DMS 273 (cell line): ENCODE data around the gene GSG1L2.

Source experiments
- DNase-seq: peaks from one replicate; lab custom pipeline; 2025; ENCODE audit not compliant: unreplicated experiment; lab: John Stamatoyannopoulos, UW

The GSG1L2 gene

DNA sequence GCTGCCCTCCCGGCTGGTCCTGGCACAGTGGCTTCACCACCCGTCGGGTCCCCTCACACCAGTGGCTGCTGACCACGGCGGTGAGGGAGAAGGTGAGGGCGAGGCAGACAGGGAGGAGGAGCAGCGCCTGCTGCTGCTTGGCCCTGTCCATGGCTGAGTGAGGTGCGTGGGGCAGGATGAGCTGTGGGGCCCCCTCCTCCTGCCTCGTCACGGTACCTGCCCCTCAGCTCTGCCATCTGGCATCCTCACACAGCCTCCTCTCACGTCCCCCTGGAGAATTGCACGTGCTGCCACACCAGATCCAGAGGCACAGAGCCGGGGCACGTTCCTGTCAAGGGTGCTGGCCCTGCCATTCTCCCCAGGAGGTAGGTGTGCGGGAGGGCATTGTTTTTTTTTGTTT, at the start of gene GSG1L2:
Gene GSG1L2, minus strand, starts transcription at position 159 of the 400 bp plus-strand sequence. Its CDS starts 8 bp downstream, at position 151.
- peak; percentile 69 for DNase-seq

DNA sequence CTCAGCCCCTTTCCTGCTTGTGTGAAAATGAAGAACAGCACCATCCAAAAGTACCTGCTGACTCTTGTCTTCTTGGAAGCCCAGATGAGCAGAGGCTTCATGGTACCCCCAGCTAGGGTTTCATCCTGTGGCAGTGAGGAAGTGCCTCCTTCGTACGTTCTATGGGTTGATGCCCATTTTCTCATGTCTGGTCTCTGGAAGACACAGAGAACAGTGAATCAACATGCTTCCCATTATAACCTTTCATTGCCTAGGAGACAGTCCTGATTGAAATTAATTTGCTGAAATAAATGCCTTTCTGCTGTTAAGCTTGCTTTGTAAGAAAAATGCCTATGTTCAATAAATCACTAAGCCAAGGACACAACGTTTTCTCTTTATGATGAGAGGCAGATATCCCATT, 46.7 kb upstream of the GSG1L2 start:
- DNase-seq = no peak

DNA sequence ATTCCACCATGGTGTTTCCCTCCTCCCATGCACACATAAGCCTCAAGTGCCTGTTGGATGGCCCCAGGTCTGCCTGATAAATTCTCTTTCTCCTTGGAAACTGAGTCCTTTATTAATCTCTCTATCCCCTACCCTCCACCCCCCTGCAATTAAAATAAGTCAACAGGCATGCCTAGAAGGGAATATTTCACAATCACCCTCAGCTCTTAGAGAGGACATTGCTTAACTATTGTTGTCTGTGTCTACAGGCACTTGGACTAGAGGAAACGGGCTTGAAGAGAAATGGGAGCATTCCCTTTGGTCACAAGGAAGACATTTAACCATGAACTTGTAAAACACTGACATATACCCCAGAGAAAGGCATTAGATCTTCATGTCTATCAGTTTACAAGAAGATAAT, 43.7 kb upstream of the GSG1L2 start:
- no peak for DNase-seq

DNA sequence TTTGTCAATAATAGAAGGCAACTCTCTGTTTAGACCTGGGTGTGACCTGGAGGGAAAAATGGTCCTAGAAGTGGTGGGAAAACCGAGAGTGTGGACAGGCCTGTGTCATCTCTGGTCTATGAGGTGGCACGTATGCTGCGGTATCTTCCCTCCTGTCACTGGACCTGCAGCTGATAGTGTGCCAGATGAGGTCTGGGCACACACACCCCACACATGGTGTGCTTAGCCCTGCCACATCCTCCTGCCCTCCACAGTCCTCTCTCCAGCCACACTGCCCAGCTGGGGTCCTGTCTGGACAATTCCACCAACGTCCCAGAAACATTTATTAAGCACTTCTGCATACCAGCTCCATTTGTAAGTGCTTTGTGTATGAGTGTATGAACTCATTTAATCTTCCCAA, 41.1 kb upstream of the GSG1L2 start:
- no peak for DNase-seq

DNA sequence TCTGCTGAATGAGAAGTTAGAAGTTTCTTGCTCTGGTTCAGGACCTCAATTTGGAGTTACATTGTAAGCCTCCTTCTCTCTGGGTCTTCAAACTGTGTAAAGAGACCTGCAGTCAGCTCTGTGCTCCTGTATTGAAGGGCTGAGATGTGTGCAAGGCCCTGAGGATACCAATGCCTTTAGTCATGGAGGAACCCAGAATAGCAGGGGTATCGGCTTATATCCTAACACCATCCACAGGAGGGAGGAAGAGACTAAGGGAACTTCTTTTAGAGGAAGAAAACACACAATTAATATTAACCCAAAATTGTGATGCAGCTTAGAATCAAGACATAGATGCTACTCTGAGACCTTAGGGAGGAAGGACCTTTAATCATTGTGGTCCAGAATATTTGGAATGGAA, 40.3 kb upstream of the GSG1L2 start:
- no peak for DNase-seq

DNA sequence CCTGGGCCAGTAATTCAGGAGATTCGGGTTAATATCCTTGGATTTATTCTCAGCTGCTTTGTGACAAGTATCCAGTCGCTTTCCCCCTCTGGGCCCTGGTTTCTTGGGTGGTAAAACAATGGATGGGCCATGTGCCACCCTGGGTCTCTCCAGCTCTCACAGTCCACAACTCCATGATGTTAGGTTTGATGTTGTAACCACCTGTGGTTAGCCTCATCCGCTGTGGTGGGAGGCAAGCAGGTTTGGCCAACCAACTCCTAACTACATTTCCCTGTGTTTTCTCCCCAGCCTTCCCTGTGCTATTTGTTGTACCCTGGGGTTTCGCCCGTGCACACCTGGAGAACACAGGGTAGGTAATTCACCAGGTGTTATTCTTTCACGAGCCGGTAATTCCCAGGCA, 39.0 kb upstream of the GSG1L2 start:
- no peak for DNase-seq

DNA sequence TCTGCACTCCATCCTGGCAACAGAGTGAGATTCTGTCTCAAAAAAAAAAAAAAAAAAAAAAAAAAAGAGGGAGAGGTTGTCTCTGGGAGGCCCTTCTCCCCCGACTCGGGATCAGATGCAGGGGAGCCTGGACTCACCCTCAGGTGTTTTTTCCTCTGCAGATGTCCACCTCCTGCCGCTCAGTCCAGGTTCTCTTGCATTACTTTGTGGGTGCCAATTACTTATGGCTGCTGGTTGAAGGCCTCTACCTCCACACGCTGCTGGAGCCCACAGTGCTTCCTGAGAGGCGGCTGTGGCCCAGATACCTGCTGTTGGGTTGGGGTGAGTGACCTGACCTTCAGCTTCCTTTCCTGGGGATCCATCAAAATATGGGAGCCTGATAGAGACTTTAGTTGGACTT, 37.9 kb upstream of the GSG1L2 start:
- no peak for DNase-seq

DNA sequence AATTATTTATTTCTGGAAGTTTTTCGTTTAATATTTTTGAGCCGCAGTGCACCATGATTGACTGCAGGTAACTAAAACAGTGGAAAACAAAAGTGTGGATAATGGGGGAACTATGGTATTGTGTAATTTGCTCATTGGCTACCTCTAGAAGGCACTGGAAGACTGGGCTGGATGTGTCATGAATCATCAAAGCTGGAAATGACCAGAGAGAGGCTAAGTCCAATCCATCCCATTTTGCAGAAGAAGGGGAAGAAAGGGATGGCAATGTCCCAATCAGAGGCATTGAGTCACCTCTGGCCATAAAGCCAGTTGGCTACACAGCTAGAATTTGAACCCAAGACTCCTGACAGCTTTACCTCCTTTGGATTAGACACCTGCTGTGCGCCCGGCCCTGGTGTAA, 33.2 kb upstream of the GSG1L2 start:
- DNase-seq = no peak

DNA sequence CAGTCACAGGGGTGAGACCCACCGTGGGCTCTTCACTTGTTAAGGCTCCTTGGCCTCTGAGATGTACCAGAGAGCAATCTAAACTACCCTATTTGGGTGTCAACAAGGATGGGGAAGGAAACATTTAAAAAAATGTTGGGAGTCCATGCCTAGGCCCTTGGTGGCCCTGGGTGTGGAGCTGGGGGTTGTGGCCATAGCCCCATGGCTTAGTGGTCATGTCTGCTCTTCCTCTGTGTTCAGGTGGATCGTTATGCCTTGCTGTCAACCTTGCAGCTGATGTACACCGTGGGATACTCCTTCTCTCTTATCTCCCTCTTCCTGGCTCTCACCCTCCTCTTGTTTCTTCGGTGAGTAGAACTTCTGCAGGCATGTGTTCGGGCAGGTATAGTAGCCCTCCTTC, 32.4 kb upstream of the GSG1L2 start:
- DNase-seq = no peak

DNA sequence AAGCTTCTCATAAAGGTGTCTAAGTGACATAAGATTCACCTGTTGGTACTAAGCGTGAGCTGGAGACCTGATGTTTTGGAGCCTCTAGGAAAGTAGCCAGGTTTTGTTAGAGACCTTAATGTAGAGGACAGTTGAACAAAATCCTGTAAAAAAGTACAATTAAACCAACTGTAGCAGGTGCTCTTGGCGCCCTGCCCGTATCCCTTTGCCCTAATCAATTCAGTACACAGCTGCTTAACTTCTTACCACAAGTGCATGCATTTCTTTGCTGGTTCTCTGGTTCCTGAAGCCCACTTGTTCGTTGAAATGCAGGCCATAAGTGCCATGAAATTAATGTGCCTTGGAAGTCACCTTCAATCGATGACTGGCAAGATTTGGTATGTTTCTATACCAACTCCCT, 28.3 kb upstream of the GSG1L2 start:
- DNase-seq = peak; percentile 30

DNA sequence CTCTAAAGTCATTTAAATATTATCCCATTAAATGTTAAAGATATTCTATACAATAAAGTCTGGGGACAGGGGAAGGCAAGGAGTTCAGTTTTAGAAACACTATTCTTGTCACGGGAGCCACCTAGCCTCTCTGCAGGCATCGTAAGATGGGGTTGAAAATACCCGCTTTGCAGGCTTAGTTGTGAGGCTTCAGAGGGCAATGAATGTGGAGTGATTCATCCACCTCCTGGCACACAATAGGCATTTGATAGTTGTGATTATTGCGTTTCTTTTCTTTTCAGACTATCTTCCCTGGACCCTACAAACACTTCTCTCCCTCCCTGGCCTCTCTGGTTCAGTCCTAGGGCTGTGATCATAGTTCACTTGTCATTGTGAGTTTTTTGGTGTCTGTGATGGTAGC, 23.4 kb upstream of the GSG1L2 start:
- DNase-seq = no peak

DNA sequence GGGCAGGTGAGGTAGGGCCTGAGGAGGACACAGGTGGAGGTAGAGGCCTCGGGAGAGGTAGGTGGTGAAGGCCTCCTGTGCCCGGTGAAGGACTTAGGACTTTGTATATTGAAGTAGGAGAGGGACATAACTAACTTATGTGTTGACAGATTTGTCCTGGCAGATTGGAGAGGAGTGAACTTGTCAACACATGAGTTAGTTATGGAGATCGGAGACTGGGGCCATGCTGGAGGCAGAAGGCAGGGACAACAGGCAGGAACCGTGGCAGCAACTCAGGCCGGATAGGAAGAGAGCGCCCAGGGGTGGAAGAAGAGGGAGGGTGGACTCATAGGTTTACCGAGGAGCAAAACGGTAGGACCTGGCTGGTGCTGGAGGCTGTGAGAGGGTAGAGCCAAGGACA, 22.3 kb upstream of the GSG1L2 start:
- DNase-seq = peak; percentile 4

DNA sequence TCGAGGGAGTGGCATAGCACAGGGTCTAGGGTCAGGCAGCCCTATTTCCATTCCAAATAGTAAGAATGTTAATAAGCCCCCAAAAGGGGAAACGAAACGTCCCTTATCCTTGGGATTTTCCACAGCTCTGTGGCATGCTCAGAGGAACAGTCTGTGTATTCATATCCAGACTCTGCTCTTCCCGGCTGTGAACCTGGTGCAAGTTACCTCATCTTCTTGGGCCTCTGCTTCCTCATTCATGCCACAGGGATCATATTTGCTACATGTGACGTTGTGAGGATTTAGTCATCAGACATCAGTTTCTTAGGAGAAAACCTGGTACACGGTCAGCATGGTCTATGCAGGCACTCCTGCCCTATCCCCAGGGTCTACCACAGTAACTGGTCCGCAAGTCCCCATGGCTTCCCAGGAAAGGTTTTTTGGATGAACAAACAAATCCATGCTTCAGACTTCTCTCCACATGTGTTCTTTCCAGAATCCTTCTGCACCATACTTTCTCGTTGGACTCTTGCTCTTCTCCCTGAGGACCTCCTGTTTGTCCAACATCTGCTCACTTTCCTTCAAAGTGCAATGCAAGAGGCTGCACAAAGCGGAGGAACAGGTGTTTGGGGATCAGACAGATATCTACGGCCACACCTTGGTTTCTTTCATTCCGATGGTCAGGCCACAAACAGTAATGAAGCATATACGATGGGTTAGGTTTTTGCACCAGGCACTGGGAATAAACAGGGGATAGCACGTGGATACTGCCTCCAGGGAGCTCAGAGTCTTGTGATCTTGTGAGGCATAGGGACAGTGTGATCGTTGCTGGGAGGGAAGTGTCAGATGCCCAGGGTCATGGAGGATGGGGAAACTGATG, 21.5 kb upstream of the GSG1L2 start:
- DNase-seq = no peak

DNA sequence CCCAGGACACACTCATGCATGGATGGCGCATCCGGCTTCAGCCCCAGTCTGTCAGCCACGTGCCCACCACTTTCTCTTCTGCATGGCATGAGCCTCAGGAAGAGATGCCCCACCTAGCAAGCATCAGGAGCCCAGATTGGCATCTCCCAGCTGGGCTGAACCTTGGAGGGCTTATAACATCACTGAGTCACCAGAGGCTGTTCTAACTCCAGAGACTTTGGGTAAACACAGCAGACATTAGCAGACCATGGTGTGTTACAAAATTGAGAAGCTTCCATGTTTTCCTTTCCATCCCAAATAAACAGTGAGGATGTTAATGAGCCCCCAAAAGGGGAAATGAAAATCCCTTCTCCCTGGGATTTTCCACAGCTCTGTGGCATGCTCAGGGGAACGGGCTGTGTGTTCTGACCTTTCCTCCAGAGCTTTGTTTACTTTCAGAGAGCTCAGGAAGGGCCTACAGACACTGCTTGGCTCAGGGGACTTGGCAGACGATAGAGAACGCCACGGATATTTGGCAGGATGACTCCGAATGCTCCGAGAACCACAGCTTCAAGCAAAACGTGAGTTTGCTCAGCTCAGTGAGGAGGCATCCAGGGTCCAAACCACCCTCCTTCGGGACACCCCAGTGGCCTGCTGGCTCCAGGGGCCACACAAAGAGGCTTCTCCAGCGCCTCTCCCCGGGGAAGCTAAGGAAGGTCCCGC, 20.3 kb upstream of the GSG1L2 start:
- no peak for DNase-seq

DNA sequence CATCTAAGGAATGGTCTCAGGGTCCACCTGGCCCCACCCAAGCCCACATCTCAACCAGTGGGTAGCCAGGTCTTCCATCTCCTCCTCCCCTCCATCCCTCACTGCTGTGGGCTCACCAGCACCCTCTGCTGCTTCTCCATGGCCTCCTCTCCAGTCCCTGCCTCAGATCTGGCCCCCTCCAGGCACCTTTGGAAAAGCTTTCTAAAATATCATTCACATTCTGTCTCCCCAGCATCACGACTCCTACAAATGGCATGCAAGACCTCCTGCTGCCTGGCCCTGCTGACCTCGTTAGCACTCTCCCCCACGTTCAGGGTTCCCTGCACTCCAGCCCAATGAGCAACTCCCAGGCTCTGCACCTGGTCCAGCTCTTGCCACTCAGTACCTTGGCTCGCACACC, 17.6 kb upstream of the GSG1L2 start:
- no peak for DNase-seq

DNA sequence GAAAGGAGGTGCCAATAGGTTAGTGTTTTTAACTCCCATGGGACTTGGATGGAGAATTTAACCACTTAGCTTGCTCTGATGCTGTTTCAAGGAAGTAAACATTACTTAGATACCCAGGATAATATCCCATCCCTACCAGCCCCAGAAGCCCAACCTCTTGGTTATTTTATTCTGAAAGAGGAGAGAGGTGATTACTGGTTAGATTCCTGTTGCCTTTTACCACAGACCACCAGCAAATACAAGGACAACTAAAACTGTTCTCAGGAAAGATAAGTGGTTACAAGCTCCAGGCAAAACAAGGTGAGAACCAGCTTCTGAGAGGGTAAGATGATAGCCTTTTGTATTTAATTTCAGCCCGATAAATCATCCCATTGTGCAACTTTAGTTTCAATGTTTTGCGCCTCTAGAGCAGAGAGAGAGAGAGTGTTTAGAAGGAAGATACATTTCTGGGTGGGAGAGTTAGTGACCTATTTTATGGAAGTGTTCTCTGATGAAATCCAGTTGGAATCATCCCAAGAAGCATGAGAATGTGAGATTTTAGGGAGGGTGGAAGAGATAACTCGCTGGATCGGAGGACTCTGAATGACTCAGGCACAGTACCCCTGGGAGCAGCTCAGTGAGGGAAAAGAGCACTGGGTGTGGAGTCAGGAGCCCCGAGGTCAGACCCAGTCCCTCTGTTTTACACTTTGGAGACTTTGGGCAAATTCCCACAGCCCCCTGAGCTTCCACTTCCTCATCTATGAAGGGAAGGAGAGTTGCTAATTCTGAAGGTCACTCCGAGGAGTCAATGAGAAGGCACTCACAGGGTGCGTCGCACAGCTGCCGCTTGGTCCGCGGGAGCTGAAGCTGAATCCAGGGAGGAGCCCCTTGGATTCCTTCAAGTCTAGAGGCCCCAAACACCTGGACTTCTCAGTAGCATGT, 15.9 kb upstream of the GSG1L2 start:
- no peak for DNase-seq

DNA sequence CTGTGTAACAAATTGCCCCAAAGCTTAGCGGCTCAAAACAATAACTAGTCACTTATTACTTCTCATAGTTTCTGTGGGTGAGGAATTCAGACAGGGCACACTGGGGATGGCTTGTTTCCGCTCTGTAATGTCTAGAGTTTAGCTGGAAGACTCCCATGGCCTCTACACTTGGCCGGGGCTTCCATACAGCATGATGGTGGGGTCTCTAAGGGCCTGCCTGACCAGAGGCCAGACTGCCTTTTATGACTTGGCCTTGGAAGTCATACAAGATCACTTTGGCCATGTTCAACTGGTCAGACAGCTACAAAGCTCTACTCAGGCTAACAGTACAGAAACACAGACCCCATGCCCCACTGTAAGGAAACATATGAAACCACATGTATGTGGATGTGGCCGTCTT, 12.0 kb upstream of the GSG1L2 start:
- no peak for DNase-seq

DNA sequence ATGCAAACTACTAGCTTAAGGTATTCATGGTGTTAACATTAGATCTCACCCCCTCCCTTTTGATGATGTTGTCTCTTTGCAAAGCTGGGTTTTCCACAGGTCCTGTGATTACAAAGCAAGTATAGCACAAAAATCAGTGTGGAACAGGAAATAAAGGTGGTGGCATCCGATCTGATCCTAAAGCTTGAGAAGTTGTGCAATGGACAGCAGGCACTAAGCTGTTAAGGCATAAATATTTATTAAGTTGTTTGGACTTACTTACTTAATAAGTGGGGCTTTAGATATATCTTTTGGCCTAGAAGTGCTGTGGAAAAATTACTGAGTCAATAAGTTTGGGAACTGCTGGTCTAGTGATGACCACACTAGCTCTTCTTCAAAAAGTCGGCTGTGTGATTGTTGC, 8.8 kb upstream of the GSG1L2 start:
- DNase-seq = no peak

DNA sequence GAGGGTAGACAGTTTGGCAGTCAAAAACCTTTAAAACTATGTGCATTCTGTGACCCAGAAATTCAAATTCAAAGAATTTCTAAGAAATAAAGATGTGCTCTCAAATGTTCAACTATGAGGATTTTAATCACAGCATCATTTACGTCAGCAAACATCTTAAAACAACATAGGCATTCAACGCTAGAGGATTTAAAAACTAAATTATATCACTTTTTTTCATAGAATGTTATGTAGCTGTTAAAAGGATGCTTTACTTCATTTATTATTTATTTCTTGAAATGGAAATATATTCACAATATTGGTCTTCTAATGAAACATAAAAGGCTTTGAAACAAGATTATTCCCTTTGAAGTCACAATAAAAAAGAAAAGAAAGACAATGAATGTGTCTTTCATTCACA, 7.5 kb upstream of the GSG1L2 start:
- DNase-seq = no peak

DNA sequence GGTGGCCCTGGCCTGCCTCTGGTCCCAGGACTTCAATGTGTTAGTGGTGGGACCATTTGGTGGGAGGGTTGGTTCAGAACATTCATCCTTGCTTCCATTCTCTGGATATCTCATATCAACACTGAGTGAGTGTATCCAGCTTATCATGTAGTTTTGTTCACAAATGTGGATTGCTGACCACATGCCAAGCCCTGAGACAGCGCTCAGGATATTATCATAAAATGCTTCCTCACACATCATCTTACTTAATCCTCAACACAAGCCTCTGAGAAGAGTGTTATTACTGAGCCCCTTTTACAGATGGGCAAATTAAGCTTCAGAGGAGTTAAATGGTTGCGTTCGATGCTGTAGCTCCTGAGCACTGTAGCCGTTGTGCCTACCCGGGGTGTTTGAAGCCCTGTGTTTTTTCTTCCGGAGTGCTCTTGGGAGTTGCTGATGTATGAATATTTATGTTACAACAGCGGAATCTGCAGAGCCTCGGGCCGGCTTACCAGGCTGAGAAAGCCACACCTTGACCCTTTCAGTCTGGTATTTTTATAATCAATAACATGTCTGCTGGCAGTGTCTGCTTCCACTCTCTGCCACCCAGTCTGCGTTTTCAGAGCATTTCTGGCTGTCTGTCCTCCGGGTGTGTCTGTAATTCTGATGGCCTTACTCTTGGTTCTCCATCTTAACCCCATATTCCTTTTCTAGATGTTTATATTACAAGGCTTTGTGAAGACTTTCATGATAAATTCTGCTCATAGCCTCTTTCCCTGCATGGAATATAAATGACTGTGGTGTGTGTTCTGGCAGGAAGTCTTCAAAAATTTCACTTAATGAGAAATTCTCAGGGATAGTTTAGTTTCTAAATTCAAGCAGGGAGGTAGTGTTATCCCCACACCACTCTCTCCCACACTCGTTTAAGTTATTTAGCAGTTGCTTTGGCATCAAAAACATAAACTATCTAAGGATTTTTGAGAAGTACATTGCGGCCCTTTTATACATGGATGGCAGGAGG, 6.7 kb upstream of the GSG1L2 start:
- no peak for DNase-seq
